Left hindlimb (tissue), 1 donor: ENCODE results near the gene PKN3.

Experiments
- DNase-seq: peaks from one replicate; pipeline ENCODE4 v3.0.0-alpha.2; 2018

Gene PKN3

GRCh38 chr9:128718475-128718874 is 16.2 kb downstream of the PKN3 start:
- no peak for DNase-seq

GRCh38 chr9:128719919-128720605 is 17.8 kb downstream of the PKN3 start:
- no peak for DNase-seq

GRCh38 chr9:128720841-128721486 is 18.7 kb downstream of the PKN3 start:
- DNase-seq, result no peak

- no peak for DNase-seq
These were observed 19.2 kb downstream of the PKN3 start for GRCh38 chr9:128721487-128722010.

- no peak for DNase-seq
These were observed 20.4 kb downstream of the PKN3 start for GRCh38 chr9:128722380-128723351.

GRCh38 chr9:128723352-128723865 is 21.1 kb downstream of the PKN3 start:
- peak; percentile 36 for DNase-seq

GRCh38 chr9:128723866-128724743 is 21.8 kb downstream of the PKN3 start, which contains the start of gene ZDHHC12:
Gene ZDHHC12 (minus strand): TSS chr9:128724127. CDS start chr9:128724093, 34 bp downstream.
- DNase-seq, result peak; percentile 89

- peak; percentile 50 for DNase-seq
These were observed 22.5 kb downstream of the PKN3 start for GRCh38 chr9:128724744-128725211.

GRCh38 chr9:128727640-128728248 is 25.4 kb downstream of the PKN3 start:
- no peak for DNase-seq

GRCh38 chr9:128728298-128728697 is 26.0 kb downstream of the PKN3 start:
- DNase-seq, result no peak

GRCh38 chr9:128729302-128729701 is 27.0 kb downstream of the PKN3 start:
- no peak for DNase-seq

GRCh38 chr9:128729766-128730517 is 27.6 kb downstream of the PKN3 start:
- DNase-seq, result peak; percentile 16

GRCh38 chr9:128731093-128731492 is 28.8 kb downstream of the PKN3 start:
- no peak for DNase-seq

GRCh38 chr9:128731691-128732090 is 29.4 kb downstream of the PKN3 start:
- no peak for DNase-seq

- DNase-seq, result no peak
These were observed 30.3 kb downstream of the PKN3 start for GRCh38 chr9:128732576-128732975.

- DNase-seq, result peak; percentile 73
These were observed 31.0 kb downstream of the PKN3 start for GRCh38 chr9:128733256-128733655.

- DNase-seq, result no peak
These were observed 33.1 kb downstream of the PKN3 start for GRCh38 chr9:128735373-128735772.

- DNase-seq, result peak; percentile 31
These were observed 40.1 kb downstream of the PKN3 start for GRCh38 chr9:128742401-128742800.

- DNase-seq, result no peak
These were observed 41.1 kb downstream of the PKN3 start for GRCh38 chr9:128743421-128743820.

- DNase-seq, result peak; percentile 17
These were observed 44.9 kb downstream of the PKN3 start for GRCh38 chr9:128747241-128747640.
